NCI-H748 treated with DMSO at 0.1 percent for 48 hours (cell line): ENCODE data around the gene GDPD4.
"Not testable (repeated sequence)": the region's sequence is repeated elsewhere in the genome, so short reads cannot be mapped to it uniquely, and the experiment has no call there.

Experiments
- DNase-seq: peaks from one replicate; lab custom pipeline; 2025; lab: John Stamatoyannopoulos, UW

Gene GDPD4

GRCh38 chr11:77301510-77301909, at the start of gene GDPD4:
Gene GDPD4 (minus strand): TSS chr11:77301686. CDS start chr11:77285137, 16,549 bp downstream.
- no peak for DNase-seq

- DNase-seq, result no peak
These were observed 46.5 kb upstream of the GDPD4 start for GRCh38 chr11:77347948-77348347.

GRCh38 chr11:77346906-77347603, 45.6 kb upstream of the GDPD4 start:
- DNase-seq, result no peak

GRCh38 chr11:77345621-77346020, 44.1 kb upstream of the GDPD4 start:
- DNase-seq, result no peak

- no peak for DNase-seq
These were observed 39.0 kb upstream of the GDPD4 start for GRCh38 chr11:77340501-77340900.

- no peak for DNase-seq
These were observed 30.8 kb upstream of the GDPD4 start for GRCh38 chr11:77332259-77332658.

GRCh38 chr11:77325159-77325558, 23.7 kb upstream of the GDPD4 start:
- no peak for DNase-seq

- DNase-seq, result no peak
These were observed 23.0 kb upstream of the GDPD4 start for GRCh38 chr11:77324508-77324907.

GRCh38 chr11:77322926-77323590, 21.6 kb upstream of the GDPD4 start:
- DNase-seq, result no peak

- no peak for DNase-seq
These were observed 21.0 kb upstream of the GDPD4 start for GRCh38 chr11:77322506-77322905.

- DNase-seq, result no peak
These were observed 18.9 kb upstream of the GDPD4 start for GRCh38 chr11:77320351-77320750.

GRCh38 chr11:77318600-77318999, 17.1 kb upstream of the GDPD4 start:
- no peak for DNase-seq

- DNase-seq, result no peak
These were observed 15.4 kb upstream of the GDPD4 start for GRCh38 chr11:77316733-77317342.

- no peak for DNase-seq
These were observed 10.6 kb upstream of the GDPD4 start for GRCh38 chr11:77312107-77312506.

GRCh38 chr11:77311701-77312100, 10.2 kb upstream of the GDPD4 start:
- no peak for DNase-seq

GRCh38 chr11:77310721-77311120, 9.2 kb upstream of the GDPD4 start:
- DNase-seq, result no peak

GRCh38 chr11:77309401-77310085, 8.1 kb upstream of the GDPD4 start:
- no peak for DNase-seq

- DNase-seq, result no peak
These were observed 7.4 kb upstream of the GDPD4 start for GRCh38 chr11:77308838-77309237.

- no peak for DNase-seq
These were observed 1.8 kb upstream of the GDPD4 start for GRCh38 chr11:77303328-77303727.

GRCh38 chr11:77302752-77303151, 1.3 kb upstream of the GDPD4 start:
- no peak for DNase-seq

GRCh38 chr11:77300695-77301094, 791 bp downstream of the GDPD4 start:
- DNase-seq, result no peak

- DNase-seq, result not testable (repeated sequence)
These were observed 1.5 kb downstream of the GDPD4 start for GRCh38 chr11:77300028-77300427.

- no peak for DNase-seq
These were observed 1.9 kb downstream of the GDPD4 start for GRCh38 chr11:77299528-77299993.
